Osteoblast (primary cell): ENCODE results near the gene KDM4E. TPM values are rescaled to one million over a fixed set of nuclear protein-coding genes. Genes with fewer than 3 reads are reported as not detected.
"Not testable (repeated sequence)": the region's sequence is repeated elsewhere in the genome, so short reads cannot be mapped to it uniquely, and the experiment has no call there.

Experiments used
- DNase-seq: peaks from one replicate; pipeline ENCODE4 v3.0.0; 2011; ENCODE audit warnings: low spot score, mixed read lengths; ENCODE audit not compliant: insufficient read length; ENCODE audit errors: missing footprints
- H2AFZ ChIP-seq: 2 replicates; pipeline ENCODE4 v1.6.0; 2011; ENCODE audit warnings: mild to moderate bottlenecking, low read length
- H3K27ac ChIP-seq: 2 replicates; pipeline ENCODE4 v1.5.1; 2011; ENCODE audit warnings: mild to moderate bottlenecking, low read depth, low read length, moderate library complexity
- H3K27me3 ChIP-seq: 2 replicates; pipeline ENCODE4 v1.6.0; 2012; ENCODE audit warnings: mild to moderate bottlenecking, control low read depth, inconsistent platforms, low read length, moderate library complexity; ENCODE audit not compliant: insufficient read depth
- H3K36me3 ChIP-seq: 2 replicates; pipeline ENCODE4 v1.5.1; 2011; ENCODE audit warnings: mild to moderate bottlenecking, low read length, control low read depth, moderate library complexity; ENCODE audit not compliant: insufficient read depth
- H3K4me1 ChIP-seq: 2 replicates; pipeline ENCODE4 v1.5.1; 2011; ENCODE audit warnings: mild to moderate bottlenecking, low read length, control low read depth, moderate library complexity; ENCODE audit not compliant: insufficient read depth
- H3K4me2 ChIP-seq: 2 replicates; pipeline ENCODE4 v1.6.0; 2011; ENCODE audit warnings: mild to moderate bottlenecking, low read length; ENCODE audit not compliant: insufficient read depth
- H3K4me3 ChIP-seq: fragments of 200-600 bp; sonication (generic); 3 replicates; pipeline ENCODE4 v1.5.1; 2012; ENCODE audit warnings: mild to moderate bottlenecking, low read length, inconsistent platforms; ENCODE audit not compliant: insufficient read depth
- H3K79me2 ChIP-seq: 2 replicates; pipeline ENCODE4 v1.6.0; 2012; ENCODE audit warnings: mild to moderate bottlenecking, low read length, control low read depth, inconsistent platforms; ENCODE audit not compliant: insufficient read depth
- H3K9me3 ChIP-seq: 2 replicates; pipeline ENCODE4 v1.5.1; 2011; ENCODE audit warnings: low read depth, low read length, control low read depth
- H4K20me1 ChIP-seq: 2 replicates; pipeline ENCODE4 v1.6.0; 2012; ENCODE audit warnings: mild to moderate bottlenecking, low read length, control low read depth; ENCODE audit not compliant: insufficient read depth
- total RNA-seq: library from RNA; depleted of rRNA; stranded (reverse); fragments of >200 nt; gene quantifications from 2 replicates; pipeline ENCODE4 v1.2.3, GENCODE V29; 2012
- TF ChIP-seq, protein P1 (sequence below): IDR thresholded peaks from 2 replicates; pipeline ENCODE4 v1.5.1; 2011; ENCODE audit warnings: mild to moderate bottlenecking, low read depth, low read length, moderate library complexity; ENCODE audit errors: extremely low read depth

KDM4E gene
- total RNA-seq, 1 donor, result not detected

DNA sequence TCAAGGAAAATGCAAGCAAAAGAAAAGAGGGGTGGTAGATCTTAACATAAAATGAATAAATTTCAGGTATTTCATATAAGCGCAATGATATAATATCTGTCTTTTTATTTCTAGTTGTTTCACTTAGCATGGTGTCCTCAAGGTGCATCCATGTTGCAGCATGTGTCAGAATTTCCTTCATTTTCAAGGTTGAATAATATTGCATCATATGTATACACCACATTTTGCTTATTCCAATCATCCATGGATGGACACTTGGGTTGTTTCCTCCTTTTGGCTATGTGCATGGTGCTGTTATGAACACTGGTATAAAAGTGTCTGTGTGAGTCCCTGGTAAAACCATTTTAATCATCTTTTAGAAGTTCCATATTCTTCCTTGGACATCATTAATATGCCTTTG is 17.2 kb downstream of the KDM4E start:
- Histone ChIP-seq H3K27me3 (peaks cover 39% of the 10 kb centered on the region), H4K20me1 (no peaks in the 10 kb centered on the region), H3K4me2 (no peak overlapping the region), H3K4me1 (no peaks in the 10 kb centered on the region), H3K9me3 (no peaks in the 10 kb centered on the region), H2AFZ (no peak overlapping the region), H3K4me3 (no peak overlapping the region), H3K27ac (no peak overlapping the region), H3K36me3 (no peaks in the 10 kb centered on the region), H3K79me2 (no peaks in the 10 kb centered on the region)
- DNase-seq, result no peak
- TF ChIP-seq, protein P1, sequence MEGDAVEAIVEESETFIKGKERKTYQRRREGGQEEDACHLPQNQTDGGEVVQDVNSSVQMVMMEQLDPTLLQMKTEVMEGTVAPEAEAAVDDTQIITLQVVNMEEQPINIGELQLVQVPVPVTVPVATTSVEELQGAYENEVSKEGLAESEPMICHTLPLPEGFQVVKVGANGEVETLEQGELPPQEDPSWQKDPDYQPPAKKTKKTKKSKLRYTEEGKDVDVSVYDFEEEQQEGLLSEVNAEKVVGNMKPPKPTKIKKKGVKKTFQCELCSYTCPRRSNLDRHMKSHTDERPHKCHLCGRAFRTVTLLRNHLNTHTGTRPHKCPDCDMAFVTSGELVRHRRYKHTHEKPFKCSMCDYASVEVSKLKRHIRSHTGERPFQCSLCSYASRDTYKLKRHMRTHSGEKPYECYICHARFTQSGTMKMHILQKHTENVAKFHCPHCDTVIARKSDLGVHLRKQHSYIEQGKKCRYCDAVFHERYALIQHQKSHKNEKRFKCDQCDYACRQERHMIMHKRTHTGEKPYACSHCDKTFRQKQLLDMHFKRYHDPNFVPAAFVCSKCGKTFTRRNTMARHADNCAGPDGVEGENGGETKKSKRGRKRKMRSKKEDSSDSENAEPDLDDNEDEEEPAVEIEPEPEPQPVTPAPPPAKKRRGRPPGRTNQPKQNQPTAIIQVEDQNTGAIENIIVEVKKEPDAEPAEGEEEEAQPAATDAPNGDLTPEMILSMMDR, result no peak

DNA sequence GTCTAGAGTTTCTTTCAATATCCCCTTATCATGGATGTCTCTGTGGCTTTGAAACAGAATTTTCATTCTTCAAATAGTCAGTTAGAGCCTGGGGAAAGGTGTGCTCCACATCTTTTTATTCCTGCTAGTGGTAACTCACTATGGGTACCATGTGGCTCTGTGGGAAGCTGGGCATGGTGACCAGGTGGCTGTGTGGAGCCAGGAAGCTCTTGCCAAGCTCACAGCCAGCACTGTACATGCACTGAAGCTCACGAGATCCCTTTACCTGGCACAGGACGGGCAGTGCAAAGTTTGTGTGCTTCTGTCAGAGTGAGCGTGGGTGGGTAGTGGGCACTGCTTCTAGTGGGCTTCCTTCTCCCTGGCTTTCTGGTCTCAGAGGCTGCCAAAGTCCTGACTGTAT is 17.8 kb downstream of the KDM4E start:
- H4K20me1 ChIP-seq, result no peaks in the 10 kb centered on the region
- no peak overlapping the region for H2AFZ ChIP-seq
- TF ChIP-seq, protein P1, result no peak
- no peak overlapping the region for H3K4me2 ChIP-seq
- no peaks in the 10 kb centered on the region for H3K79me2 ChIP-seq
- DNase-seq, result no peak
- no peak overlapping the region for H3K4me3 ChIP-seq
- no peaks in the 10 kb centered on the region for H3K36me3 ChIP-seq
- peaks cover 39% of the 10 kb centered on the region for H3K27me3 ChIP-seq
- H3K9me3 ChIP-seq, result no peaks in the 10 kb centered on the region
- no peaks in the 10 kb centered on the region for H3K4me1 ChIP-seq
- no peak overlapping the region for H3K27ac ChIP-seq

DNA sequence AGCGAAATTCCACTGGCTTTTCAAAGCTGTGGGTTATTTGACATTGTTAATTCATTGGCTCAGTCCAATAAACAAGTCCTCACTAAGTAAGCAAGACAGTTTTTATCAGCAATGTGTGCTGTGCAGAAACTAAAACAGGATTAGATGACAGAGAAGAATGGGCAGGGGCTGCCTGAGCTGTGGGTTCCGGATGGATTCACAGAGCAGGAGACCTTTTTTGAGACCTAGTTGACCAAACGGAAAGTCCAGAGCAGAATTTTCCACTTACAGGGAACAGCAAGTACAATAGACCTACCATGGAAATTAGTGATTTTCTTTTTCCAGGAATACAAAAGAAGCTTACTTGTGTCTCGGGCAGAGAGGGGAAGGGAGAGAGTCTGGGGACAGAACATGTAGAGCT is 19.0 kb downstream of the KDM4E start:
- no peak for DNase-seq
- TF ChIP-seq, protein P1, result no peak
- H2AFZ ChIP-seq, result no peak overlapping the region

DNA sequence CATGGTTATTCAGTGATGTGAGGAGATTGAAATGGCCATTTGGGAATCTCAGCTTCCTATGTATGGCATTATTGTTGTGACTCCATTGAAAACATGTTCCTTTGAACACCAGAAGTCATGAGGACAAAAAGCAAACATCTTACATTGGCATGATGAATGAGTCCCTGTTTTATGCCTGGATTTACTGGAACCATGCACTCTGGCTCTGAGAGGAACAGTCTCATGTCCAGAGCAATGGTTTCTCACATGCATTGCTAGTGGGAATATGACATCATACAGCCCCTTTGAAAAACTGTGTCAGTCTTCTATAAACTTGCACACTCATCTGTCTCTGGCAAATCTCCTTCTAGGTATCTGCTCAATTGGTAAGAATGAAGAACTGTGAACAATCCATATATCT is 20.8 kb downstream of the KDM4E start:
- Histone ChIP-seq H3K4me2 (no peak overlapping the region), H3K27me3 (peaks cover 46% of the 10 kb centered on the region), H2AFZ (no peak overlapping the region), H3K9me3 (no peaks in the 10 kb centered on the region), H3K4me3 (no peak overlapping the region), H3K4me1 (no peaks in the 10 kb centered on the region), H3K36me3 (no peaks in the 10 kb centered on the region), H3K27ac (no peak overlapping the region), H3K79me2 (no peaks in the 10 kb centered on the region), H4K20me1 (no peaks in the 10 kb centered on the region)
- no peak for DNase-seq
- TF ChIP-seq, protein P1, result no peak

More for the DNA sequence above, 19.0 kb downstream of the KDM4E start:
- Histone ChIP-seq H3K4me2 (no peak overlapping the region), H3K4me3 (no peak overlapping the region), H3K36me3 (no peaks in the 10 kb centered on the region), H3K27ac (no peak overlapping the region), H3K4me1 (no peaks in the 10 kb centered on the region), H3K9me3 (no peaks in the 10 kb centered on the region), H4K20me1 (no peaks in the 10 kb centered on the region), H3K79me2 (no peaks in the 10 kb centered on the region), H3K27me3 (peaks cover 46% of the 10 kb centered on the region)

DNA sequence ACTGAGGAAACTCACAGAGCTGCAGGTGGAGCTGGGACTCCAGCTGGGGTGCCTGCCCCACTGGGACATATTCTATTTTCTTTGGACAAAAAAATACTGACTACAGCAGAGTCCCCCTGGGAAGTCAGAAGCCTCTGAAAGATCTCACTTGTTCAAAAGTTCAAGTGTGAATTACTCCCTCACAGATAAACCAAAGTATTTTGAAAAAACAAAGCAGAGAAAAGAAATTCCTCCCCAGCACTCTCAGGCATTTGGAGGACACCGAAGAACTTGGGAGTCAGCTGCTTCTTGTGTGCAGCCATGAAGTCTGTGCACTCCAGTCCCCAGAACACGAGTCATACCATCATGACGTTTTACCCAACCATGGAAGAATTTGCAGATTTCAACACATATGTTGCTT is 24.1 kb downstream of the KDM4E start, which contains the start of gene KDM4F:
TSS of gene KDM4F (plus strand) at position 301 of the 400 bp plus-strand sequence.
- H3K4me2 ChIP-seq, H3K36me3 ChIP-seq, H4K20me1 ChIP-seq, H2AFZ ChIP-seq, H3K27ac ChIP-seq, H3K4me3 ChIP-seq, H3K79me2 ChIP-seq, H3K4me1 ChIP-seq, H3K9me3 ChIP-seq, DNase-seq: not testable (repeated sequence)
- H3K27me3 ChIP-seq, result peaks cover 43% of the 10 kb centered on the region
